Cardiac muscle cell (in vitro differentiated cells and primary cell): Measurements from ENCODE around the gene LUC7L. TPM values are rescaled to one million over a fixed set of nuclear protein-coding genes. Genes with fewer than 3 reads are reported as not detected.

ENCODE experiments used
- DNase-seq, 2 donors: peaks; one replicate each; pipeline versions ENCODE4 v3.0.0 to v3.0.0-alpha.2; 2010 to 2017; ENCODE audit warnings: low read depth in 1 of 2, low spot score in 1 of 2
- H3K27ac ChIP-seq: fragments of 200-600 bp; sonication (generic); 2 replicates; pipeline ENCODE4 v1.5.1; 2016
- H3K27me3 ChIP-seq: fragments of 200-600 bp; sonication (generic); 2 replicates; pipeline ENCODE4 v1.6.0; 2016; ENCODE audit warnings: control low read depth
- H3K36me3 ChIP-seq: fragments of 200-600 bp; sonication (generic); 2 replicates; pipeline ENCODE4 v1.5.1; 2016; ENCODE audit warnings: control low read depth
- H3K4me1 ChIP-seq: fragments of 200-600 bp; sonication (generic); 2 replicates; pipeline ENCODE4 v1.8.1; 2017; ENCODE audit warnings: low read depth, mild to moderate bottlenecking, mixed run types
- H3K4me3 ChIP-seq: fragments of 200-600 bp; sonication (generic); 2 replicates; pipeline ENCODE4 v1.5.1; 2016; ENCODE audit warnings: mild to moderate bottlenecking
- H3K9me3 ChIP-seq: fragments of 200-600 bp; sonication (generic); 2 replicates; pipeline ENCODE4 v1.5.1; 2017; ENCODE audit warnings: low read depth, mild to moderate bottlenecking, control low read depth
- polyA plus RNA-seq: library from polyadenylated mRNA; unstranded; fragments of >200 nt; fragmentation: Nextera tagmentation; extraction: Ambion mirVana; gene quantifications from 2 replicates; pipeline ENCODE4 v1.2.1, GENCODE V29; 2016
- total RNA-seq: library from RNA; depleted of rRNA; stranded (reverse); fragments of >200 nt; gene quantifications from 2 replicates; pipeline ENCODE4 v1.2.3, GENCODE V29; 2016
- TF ChIP-seq, protein P1 (sequence below): IDR thresholded peaks from 2 replicates; pipeline ENCODE4 v1.5.1; 2012; ENCODE audit warnings: low read depth, mild to moderate bottlenecking, low read length

Gene LUC7L
- total and polyA plus RNA-seq, 2 experiments from 2014 or later = 91.0 to 158 TPM

DNA sequence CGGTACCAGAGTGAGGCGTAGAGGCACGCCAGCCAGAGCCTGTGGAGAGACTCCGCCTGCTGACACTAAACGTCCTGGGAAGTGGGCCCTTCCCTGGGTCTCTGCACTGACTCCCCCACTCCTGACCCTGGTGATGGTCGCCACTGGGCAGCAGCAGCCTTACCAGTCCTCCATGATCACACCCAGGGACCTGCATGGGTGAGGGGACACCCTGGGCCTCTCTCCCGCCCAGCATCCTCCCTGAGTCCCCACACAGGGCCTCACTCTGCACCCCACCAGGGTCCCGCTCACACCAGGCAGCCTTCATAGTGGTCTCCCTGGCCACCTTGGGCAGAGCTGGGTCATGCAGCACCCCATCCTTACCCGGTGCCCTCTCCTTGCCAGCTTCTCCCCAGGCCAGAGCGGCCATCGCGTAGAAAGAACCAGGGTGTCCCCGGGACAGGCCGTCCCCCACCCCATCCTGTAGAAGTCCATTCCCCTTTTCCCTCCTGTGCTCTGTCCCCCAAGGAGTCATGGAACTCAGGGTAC is 35.8 kb upstream of the LUC7L start:
- Histone ChIP-seq H3K9me3 (no peaks in the 10 kb centered on the region), H3K27ac (no peak overlapping the region), H3K4me3 (no peak overlapping the region), H3K36me3 (peaks cover 25% of the 10 kb centered on the region), H3K4me1 (no peaks in the 10 kb centered on the region), H3K27me3 (no peaks in the 10 kb centered on the region)
- TF ChIP-seq, protein P1, sequence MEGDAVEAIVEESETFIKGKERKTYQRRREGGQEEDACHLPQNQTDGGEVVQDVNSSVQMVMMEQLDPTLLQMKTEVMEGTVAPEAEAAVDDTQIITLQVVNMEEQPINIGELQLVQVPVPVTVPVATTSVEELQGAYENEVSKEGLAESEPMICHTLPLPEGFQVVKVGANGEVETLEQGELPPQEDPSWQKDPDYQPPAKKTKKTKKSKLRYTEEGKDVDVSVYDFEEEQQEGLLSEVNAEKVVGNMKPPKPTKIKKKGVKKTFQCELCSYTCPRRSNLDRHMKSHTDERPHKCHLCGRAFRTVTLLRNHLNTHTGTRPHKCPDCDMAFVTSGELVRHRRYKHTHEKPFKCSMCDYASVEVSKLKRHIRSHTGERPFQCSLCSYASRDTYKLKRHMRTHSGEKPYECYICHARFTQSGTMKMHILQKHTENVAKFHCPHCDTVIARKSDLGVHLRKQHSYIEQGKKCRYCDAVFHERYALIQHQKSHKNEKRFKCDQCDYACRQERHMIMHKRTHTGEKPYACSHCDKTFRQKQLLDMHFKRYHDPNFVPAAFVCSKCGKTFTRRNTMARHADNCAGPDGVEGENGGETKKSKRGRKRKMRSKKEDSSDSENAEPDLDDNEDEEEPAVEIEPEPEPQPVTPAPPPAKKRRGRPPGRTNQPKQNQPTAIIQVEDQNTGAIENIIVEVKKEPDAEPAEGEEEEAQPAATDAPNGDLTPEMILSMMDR = no peak
- DNase-seq = no peak

DNA sequence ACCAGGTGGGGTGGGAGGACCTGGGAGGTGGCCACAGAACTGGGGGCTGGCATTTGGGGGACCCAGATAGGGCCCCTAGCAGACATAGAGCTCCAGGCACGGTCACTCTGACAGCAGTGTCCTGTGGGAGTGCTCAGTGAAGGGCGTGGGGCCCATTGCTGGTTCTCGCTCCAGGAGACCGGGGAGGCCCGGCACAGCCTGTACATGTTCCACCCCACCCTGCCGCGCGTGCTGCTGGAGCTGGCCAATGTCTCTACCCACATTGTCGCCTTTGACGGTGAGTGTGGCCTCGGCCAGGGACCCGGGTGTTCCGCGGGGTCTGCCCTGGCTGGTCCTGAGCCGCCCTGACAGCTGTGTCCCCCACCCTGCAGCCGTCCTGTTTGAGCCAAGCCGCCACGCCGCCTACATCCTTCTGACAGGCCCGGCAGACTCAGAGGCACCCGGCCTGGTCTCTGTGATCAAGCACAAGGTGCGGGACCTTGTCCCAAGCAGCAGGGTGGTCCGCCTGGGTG is 35.2 kb upstream of the LUC7L start:
- DNase-seq = no peak
- Histone ChIP-seq H3K27me3 (no peaks in the 10 kb centered on the region), H3K4me3 (no peak overlapping the region), H3K36me3 (peaks cover 29% of the 10 kb centered on the region), H3K9me3 (no peaks in the 10 kb centered on the region), H3K27ac (no peak overlapping the region), H3K4me1 (no peaks in the 10 kb centered on the region)
- TF ChIP-seq, protein P1 = no peak

DNA sequence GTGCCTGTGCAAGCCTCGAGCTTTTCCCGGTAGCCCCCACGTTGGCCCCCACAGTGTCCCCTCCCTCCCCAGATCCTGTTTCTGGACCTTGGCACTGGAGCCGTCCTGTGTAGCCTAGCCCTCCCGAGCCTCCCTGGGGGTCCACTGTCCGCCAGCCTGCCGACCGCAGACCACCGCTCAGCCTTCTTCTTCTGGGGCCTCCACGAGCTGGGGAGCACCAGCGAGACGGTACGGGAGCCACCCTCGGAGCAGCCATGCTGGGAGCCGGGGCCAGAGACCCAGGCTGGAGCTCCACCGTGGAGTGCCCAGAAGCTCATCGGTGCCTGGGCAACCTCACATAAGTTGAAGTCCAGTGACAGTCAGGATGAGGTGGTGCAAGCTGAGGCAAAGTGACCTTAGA is 34.7 kb upstream of the LUC7L start:
- TF ChIP-seq, protein P1 = no peak
- H3K27ac ChIP-seq = no peak overlapping the region
- no peak for DNase-seq
- H3K4me3 ChIP-seq = no peak overlapping the region
- H3K27me3 ChIP-seq = no peaks in the 10 kb centered on the region
- H3K9me3 ChIP-seq = no peaks in the 10 kb centered on the region
- peaks cover 29% of the 10 kb centered on the region for H3K36me3 ChIP-seq
- no peaks in the 10 kb centered on the region for H3K4me1 ChIP-seq

DNA sequence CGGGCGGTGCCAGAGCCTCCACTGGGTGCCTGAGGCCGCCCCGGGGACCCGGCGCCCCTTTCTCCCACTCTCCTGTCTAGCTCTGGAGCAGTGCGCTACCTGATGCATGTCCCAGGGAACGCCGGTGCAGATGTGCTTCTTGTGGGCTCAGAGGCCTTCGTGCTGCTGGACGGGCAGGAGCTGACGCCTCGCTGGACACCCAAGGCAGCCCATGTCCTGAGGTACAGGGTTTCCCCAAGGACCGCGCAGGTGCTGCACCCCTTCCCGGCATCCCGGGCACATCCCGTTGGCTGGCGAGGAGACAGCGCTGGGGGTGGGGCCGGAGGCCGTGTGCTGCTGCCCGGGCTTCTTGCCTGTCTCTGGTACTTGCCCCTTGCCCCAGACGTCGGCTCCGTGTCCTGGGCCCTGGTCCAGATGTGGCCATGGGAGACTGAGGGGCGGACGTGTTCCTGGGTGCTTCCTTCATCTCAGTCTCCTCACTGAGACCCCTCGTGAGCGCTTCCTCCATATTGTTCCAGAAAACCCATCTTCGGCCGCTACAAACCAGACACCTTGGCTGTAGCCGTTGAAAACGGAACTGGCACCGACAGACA is 34.0 kb upstream of the LUC7L start:
- no peaks in the 10 kb centered on the region for H3K27me3 ChIP-seq
- peaks cover 29% of the 10 kb centered on the region for H3K36me3 ChIP-seq
- H3K27ac ChIP-seq = no peak overlapping the region
- no peak overlapping the region for H3K4me3 ChIP-seq
- TF ChIP-seq, protein P1 = no peak
- no peaks in the 10 kb centered on the region for H3K4me1 ChIP-seq
- DNase-seq = no peak
- no peaks in the 10 kb centered on the region for H3K9me3 ChIP-seq

DNA sequence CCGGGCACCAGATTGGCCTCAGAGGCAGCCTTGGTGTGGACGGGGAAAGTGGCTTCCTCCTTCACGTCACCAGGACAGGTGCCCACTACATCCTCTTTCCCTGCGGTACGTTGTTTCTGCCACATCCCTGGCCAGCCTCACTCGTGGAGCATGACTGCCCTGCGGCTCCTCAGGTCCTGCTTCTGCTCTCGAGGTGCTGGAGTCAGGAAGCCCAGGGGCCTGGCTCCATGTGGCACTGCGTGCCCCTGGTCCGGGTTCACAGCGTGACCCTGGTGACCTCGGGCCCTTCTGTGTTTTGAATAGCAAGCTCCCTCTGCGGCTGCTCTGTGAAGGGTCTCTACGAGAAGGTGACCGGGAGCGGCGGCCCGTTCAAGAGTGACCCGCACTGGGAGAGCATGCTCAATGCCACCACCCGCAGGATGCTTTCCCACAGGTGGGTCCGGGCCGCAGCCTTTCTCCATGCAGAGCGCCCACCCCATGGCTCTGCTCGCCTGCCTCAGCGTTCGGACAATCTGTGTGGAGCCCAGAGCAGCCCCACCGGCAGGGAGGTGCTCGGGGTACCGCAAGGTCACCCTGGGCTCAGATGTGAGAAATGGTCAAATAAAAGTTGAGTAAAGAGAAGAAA is 33.0 kb upstream of the LUC7L start:
- TF ChIP-seq, protein P1 = no peak
- Histone ChIP-seq H3K9me3 (no peaks in the 10 kb centered on the region), H3K36me3 (peaks cover 29% of the 10 kb centered on the region), H3K4me1 (no peaks in the 10 kb centered on the region), H3K27me3 (no peaks in the 10 kb centered on the region), H3K4me3 (no peak overlapping the region), H3K27ac (no peak overlapping the region)
- DNase-seq = no peak
